IPS-18c (cell line): ENCODE measurements around the gene ZNF362.

Source experiments
- H3K4me3 ChIP-seq: 2 replicates; pipeline ENCODE4 v1.7.0; 2013; ENCODE audit warnings: low read depth, mild to moderate bottlenecking, low read length, moderate library complexity; ENCODE audit not compliant: insufficient read depth
- H3K9me3 ChIP-seq: one replicate; pipeline ENCODE4 v1.6.1; 2013; ENCODE audit warnings: mild to moderate bottlenecking, low read length, moderate library complexity; ENCODE audit not compliant: control insufficient read depth, insufficient read depth

The ZNF362 gene

GRCh38 chr1:33258788-33259274, 2.5 kb downstream of the ZNF362 start:
- Histone ChIP-seq H3K9me3 (peaks cover 5% of the 10 kb centered on the region), H3K4me3 (no peak overlapping the region)

DNA sequence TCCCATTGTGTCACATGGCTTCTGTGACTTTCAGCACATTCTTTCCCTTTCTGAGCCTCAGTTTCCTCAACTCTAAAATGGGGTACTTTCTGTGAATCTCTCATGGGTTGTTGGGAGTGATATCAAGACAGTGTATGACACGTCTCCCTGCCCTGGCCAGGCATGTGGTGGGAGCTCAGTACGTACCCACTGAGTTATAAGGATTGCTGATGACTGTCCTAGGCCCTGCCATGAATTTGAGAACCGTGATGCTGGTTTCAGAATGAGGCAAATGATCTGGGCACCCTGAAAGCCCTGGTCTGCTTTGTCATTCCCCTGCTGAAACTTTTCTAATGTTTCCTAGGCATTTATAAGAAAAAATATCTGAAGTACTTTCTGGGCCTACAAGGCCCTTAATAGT, 3.6 kb downstream of the ZNF362 start:
- no peak overlapping the region for H3K4me3 ChIP-seq
- H3K9me3 ChIP-seq: peaks cover 5% of the 10 kb centered on the region

- H3K9me3 ChIP-seq: peaks cover 2% of the 10 kb centered on the region
These were observed 4.1 kb downstream of the ZNF362 start for GRCh38 chr1:33260439-33260838.

DNA sequence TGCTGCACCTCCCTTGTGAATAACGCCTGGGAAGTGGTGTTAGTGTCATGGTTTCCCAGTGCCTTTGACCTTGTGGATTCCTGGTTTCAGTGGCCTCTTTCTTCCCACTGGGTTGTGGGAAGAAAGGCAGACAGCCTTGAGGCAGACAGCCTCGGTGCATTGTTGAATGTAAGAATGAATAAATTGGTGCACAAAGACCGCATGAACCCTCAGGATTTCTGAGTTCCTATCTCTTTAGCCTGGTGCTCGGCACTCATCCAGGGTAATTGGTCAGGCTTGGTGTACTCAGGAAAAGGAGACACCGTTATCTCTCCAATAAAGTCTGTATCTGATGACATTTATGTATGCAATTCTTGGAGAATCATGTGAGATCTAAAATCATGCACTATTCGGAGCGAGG, 5.1 kb downstream of the ZNF362 start:
- peaks cover 2% of the 10 kb centered on the region for H3K9me3 ChIP-seq

More at GRCh38 chr1:33260439-33260838, 4.1 kb downstream of the ZNF362 start:
- H3K4me3 ChIP-seq: no peak overlapping the region

GRCh38 chr1:33263890-33264504, 7.7 kb downstream of the ZNF362 start:
- no peaks in the 10 kb centered on the region for H3K9me3 ChIP-seq
- no peak overlapping the region for H3K4me3 ChIP-seq

More for the DNA sequence above, 5.1 kb downstream of the ZNF362 start:
- no peak overlapping the region for H3K4me3 ChIP-seq

DNA sequence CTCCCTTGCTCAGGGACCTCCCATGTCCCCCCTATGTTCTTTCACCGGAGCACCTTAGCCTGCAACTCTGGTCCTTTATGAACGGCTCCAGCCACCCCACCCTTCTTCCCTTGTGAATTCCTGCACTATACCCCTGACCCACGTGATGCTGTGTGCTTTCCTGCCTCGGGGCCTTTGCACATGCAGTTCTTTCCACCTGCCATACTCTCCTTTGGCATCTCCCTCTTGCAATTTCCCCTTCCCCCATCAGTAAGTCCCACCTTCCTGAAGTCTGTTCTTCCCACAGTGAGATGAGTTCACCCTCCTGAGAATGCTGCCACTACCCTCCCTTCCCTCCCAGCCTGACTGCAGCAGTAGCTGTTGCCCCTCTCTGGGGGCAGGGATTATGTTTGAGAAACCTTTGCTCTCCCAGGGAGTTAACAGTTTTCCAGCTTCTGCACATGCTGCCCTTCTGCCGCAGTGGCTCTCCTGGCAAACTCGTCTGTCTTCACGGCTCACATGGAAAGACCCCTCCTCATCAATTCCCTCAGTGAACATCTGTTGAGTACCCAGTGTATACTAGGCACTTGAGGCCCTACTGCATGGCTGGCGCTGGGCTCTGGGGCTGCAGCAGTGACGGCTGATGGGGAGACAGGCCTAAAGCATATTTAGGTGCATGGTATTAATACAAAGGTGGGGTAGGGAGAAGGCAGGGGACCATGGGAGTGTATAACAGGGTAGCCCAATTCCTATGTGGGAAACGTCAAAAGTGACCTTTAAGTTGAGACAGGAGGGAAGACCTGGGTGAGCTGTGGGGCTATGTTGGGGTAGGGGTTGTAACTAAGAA, 9.7 kb downstream of the ZNF362 start:
- Histone ChIP-seq H3K4me3 (no peak overlapping the region), H3K9me3 (no peaks in the 10 kb centered on the region)

GRCh38 chr1:33266766-33267165, 10.5 kb downstream of the ZNF362 start:
- no peak overlapping the region for H3K4me3 ChIP-seq
- no peaks in the 10 kb centered on the region for H3K9me3 ChIP-seq

GRCh38 chr1:33267468-33268205, 11.3 kb downstream of the ZNF362 start:
- no peaks in the 10 kb centered on the region for H3K9me3 ChIP-seq
- no peak overlapping the region for H3K4me3 ChIP-seq

GRCh38 chr1:33268457-33268856, 12.2 kb downstream of the ZNF362 start:
- H3K9me3 ChIP-seq: no peaks in the 10 kb centered on the region

DNA sequence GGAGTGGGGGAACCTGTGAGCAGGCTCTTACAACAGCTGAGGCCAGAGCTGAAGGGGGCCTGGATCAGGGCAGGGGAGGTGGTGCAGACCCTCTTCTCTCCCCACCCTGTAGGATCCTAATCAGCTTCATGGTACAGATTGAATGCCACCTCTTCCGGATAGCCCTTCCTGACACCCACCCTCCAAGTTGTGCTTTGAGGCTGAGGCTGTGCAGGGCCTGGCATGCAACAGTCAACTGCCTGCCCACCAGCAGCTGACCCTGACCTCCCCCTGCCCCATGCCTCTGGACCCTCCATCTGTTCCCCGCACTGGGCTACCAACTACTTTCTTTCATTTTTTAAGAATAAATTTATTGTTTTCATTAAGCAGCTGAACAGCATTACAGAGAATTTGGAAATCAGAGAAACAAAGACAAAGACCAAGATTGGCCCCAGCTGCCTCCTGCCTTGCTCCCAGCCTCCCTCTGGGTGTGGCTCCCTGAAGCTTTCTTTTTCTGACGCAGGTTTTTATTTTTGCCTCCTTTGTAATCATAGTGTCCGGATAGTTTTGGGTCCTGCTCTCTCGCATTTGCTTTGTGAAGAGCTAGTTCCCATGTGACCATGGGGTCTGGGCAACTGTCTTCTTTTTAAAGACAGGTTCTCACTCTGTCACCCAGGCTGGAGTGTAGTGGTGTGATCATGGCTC, 12.8 kb downstream of the ZNF362 start:
- Histone ChIP-seq H3K4me3 (no peak overlapping the region), H3K9me3 (no peaks in the 10 kb centered on the region)

More at GRCh38 chr1:33268457-33268856, 12.2 kb downstream of the ZNF362 start:
- H3K4me3 ChIP-seq: no peak overlapping the region

DNA sequence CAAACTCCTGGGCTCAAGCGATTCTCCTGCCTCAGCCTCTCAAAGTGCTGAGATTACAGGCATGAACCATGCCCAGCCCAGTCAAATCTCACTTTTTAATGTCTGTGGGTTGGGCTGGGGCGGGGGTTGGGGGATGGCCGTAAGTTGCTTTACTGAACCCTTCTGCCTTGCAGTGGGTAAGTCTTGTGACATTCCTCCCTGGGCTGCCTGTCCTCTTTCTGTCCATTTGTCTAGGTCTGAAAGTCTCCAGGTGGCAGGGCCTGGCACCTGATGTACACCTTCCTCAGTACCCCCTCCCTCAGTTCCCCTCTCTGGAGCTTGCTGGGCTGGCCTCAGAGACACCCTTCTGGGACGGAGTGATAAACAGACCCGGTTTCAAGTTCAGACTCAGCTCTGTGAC, 13.3 kb downstream of the ZNF362 start:
- no peaks in the 10 kb centered on the region for H3K9me3 ChIP-seq
- H3K4me3 ChIP-seq: no peak overlapping the region

GRCh38 chr1:33270379-33270778, 14.1 kb downstream of the ZNF362 start:
- Histone ChIP-seq H3K9me3 (no peaks in the 10 kb centered on the region), H3K4me3 (no peak overlapping the region)

DNA sequence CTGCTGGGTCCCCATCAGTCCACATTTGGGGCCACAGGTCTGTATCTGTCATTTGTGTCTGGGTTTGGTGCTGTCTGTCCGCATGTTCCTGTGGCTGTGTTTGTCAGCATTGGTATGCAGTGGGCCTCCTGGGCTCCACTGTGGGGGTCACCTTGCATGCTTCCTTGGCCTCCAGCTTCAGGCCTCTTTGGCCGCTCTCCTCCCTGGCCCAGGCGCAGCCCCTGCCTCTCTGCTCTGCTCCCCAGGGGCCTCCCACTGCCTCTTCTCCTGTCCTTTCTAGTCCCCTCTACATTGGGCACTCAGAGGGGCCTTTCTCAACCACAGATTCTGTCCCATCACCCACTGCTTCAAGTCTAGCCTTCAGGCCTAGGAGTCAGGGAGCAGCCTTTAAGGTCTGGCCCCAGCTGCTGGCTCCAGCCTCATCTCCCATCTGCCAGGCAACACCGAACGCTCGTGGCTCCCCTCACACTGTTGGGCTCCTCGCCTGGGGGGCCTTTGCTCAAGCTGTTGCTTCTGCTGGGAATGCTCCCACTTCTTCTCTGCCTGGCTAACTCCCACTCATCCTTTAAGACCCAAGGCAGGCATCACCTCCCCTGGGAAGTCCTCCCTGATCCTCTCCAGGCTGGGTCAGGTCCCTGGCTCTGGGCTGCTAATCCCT, 14.6 kb downstream of the ZNF362 start:
- Histone ChIP-seq H3K9me3 (no peaks in the 10 kb centered on the region), H3K4me3 (no peak overlapping the region)

GRCh38 chr1:33271666-33272505, 15.6 kb downstream of the ZNF362 start:
- Histone ChIP-seq H3K9me3 (no peaks in the 10 kb centered on the region), H3K4me3 (no peak overlapping the region)

- H3K9me3 ChIP-seq: no peaks in the 10 kb centered on the region
These were observed 16.2 kb downstream of the ZNF362 start for GRCh38 chr1:33272509-33272908.

DNA sequence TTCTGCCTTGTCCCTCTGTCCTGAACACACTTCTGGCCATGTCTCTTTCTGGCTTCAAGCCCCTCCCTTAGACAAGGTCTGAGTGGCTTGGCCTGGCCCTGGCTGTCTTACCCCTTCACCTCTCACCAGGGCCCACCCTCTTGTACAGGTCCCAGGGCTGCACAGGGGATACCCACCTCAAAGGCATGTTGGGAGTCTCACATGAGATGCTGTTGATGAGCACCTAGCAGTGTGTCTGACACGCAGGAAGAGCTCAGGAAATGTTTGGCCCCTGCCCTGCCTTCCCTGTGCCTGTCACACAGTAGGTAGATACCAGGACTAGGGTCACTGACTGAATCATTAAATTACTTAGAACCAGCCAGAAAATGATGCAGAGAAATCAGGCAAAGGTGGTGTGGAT, 16.6 kb downstream of the ZNF362 start:
- no peak overlapping the region for H3K4me3 ChIP-seq
- no peaks in the 10 kb centered on the region for H3K9me3 ChIP-seq

More at GRCh38 chr1:33272509-33272908, 16.2 kb downstream of the ZNF362 start:
- H3K4me3 ChIP-seq: no peak overlapping the region
